Measurements from ENCODE around the gene MATCAP1. TPM values are rescaled to one million over a fixed set of nuclear protein-coding genes. Genes with fewer than 3 reads are reported as not detected.

Gene MATCAP1
- polyA plus RNA-seq, 1 donor (not counting 4 experiments of a cell fraction or from before 2014, with no cell fraction given), result 13.3 TPM

DNA sequence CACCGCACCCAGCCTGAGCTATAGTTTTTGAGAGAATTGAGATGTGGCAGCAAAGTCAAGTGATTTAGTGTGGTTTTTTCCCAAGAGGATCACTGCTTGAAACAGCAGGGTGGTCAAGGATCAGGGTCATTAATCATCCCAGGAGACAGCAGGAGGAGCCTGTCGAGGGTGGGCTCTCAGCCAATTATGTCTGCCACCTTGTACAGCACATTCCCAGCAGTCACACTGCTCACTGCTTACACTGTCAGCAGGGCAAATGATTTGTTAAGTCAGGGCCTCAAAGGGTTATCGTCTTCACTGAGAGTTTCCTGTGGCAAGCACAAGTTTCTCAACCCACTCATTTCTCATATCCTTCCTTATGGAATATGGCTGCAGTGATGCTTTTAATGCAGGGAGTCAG lies 46.2 kb downstream of the MATCAP1 start:
- Histone ChIP-seq H3K4me2 (ENCODE audit: control insufficient read depth, extremely low read depth, insufficient read depth, low read depth, low read length) (no peak overlapping the region), H3K9me1 (ENCODE audit: control insufficient read depth, extremely low read depth, insufficient read depth, low read length) (no peaks in the 10 kb centered on the region), H3K79me2 (ENCODE audit: control insufficient read depth, insufficient read depth, low read length) (no peaks in the 10 kb centered on the region), H4K20me1 (ENCODE audit: control insufficient read depth, extremely low read depth, insufficient read depth, low read length) (no peaks in the 10 kb centered on the region), H2AFZ (ENCODE audit: control insufficient read depth, low read length) (no peak overlapping the region), H3K27me3 (ENCODE audit: control insufficient read depth, extremely low read depth, insufficient read depth, low read length) (no peaks in the 10 kb centered on the region), H3K4me3 (ENCODE audit: control insufficient read depth in 2 of 3, extremely low read depth in 1 of 3, insufficient read depth in 2 of 3, low read depth in 1 of 3, low read length in 3 of 3) (no peak overlapping the region), H3K27ac (ENCODE audit: control insufficient read depth, insufficient read depth, low read length) (no peak overlapping the region), H3K36me3 (ENCODE audit: control insufficient read depth in 2 of 2, extremely low read depth in 1 of 2, insufficient read depth in 2 of 2, low read length in 2 of 2) (peaks cover 20 to 36% of the 10 kb centered on the region in 2 experiments), H3K4me1 (ENCODE audit: control insufficient read depth, extremely low read depth, insufficient read depth, low read length) (no peaks in the 10 kb centered on the region), H3K9me3 (ENCODE audit: control insufficient read depth, low read depth, low read length) (no peaks in the 10 kb centered on the region), H3K9ac (ENCODE audit: control insufficient read depth, extremely low read depth, insufficient read depth, low read length) (no peak overlapping the region)
- dilution Hi-C loops (cut with MboI; ENCODE audit: extremely low pct_ligation_motif_present, low sequenced_read_pairs), result no loop called here
- TF ChIP-seq, protein P1, sequence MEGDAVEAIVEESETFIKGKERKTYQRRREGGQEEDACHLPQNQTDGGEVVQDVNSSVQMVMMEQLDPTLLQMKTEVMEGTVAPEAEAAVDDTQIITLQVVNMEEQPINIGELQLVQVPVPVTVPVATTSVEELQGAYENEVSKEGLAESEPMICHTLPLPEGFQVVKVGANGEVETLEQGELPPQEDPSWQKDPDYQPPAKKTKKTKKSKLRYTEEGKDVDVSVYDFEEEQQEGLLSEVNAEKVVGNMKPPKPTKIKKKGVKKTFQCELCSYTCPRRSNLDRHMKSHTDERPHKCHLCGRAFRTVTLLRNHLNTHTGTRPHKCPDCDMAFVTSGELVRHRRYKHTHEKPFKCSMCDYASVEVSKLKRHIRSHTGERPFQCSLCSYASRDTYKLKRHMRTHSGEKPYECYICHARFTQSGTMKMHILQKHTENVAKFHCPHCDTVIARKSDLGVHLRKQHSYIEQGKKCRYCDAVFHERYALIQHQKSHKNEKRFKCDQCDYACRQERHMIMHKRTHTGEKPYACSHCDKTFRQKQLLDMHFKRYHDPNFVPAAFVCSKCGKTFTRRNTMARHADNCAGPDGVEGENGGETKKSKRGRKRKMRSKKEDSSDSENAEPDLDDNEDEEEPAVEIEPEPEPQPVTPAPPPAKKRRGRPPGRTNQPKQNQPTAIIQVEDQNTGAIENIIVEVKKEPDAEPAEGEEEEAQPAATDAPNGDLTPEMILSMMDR (optimal IDR thresholded peaks at IDR 0.05 in 1 of 3, IDR thresholded peaks at IDR 0.05 in 1 of 3, conservative IDR thresholded peaks at IDR 0.05 in 1 of 3; ENCODE audit: extremely low read depth in 1 of 3, insufficient read depth in 2 of 3, low read length in 3 of 3), result no peak
- no peak for TF ChIP-seq EZH2 (IDR thresholded peaks at IDR 0.05; ENCODE audit: low read length)
- FAIRE-seq (no peak), DNase-seq (ENCODE audit: low read depth, low spot score) (no peak)

GRCh38 chr16:67129422-67129821 lies 54.3 kb downstream of the MATCAP1 start:
- no peaks in the 10 kb centered on the region for H3K9me1 ChIP-seq (ENCODE audit: control insufficient read depth, extremely low read depth, insufficient read depth, low read length)
- no peak for FAIRE-seq
- no peaks in the 10 kb centered on the region for H3K79me2 ChIP-seq (ENCODE audit: control insufficient read depth, insufficient read depth, low read length)
- no peaks in the 10 kb centered on the region for H3K27me3 ChIP-seq (ENCODE audit: control insufficient read depth, extremely low read depth, insufficient read depth, low read length)
- no peaks in the 10 kb centered on the region for H4K20me1 ChIP-seq (ENCODE audit: control insufficient read depth, extremely low read depth, insufficient read depth, low read length)
- H3K9ac ChIP-seq (ENCODE audit: control insufficient read depth, extremely low read depth, insufficient read depth, low read length), result no peak overlapping the region
- dilution Hi-C loops (cut with MboI; ENCODE audit: extremely low pct_ligation_motif_present, low sequenced_read_pairs), result no loop called here
- H2AFZ ChIP-seq (ENCODE audit: control insufficient read depth, low read length), result no peak overlapping the region
- H3K4me3 ChIP-seq (ENCODE audit: control insufficient read depth in 2 of 3, extremely low read depth in 1 of 3, insufficient read depth in 2 of 3, low read depth in 1 of 3, low read length in 3 of 3), result no peak overlapping the region
- TF ChIP-seq, protein P1 (optimal IDR thresholded peaks at IDR 0.05 in 1 of 3, IDR thresholded peaks at IDR 0.05 in 1 of 3, conservative IDR thresholded peaks at IDR 0.05 in 1 of 3; ENCODE audit: extremely low read depth in 1 of 3, insufficient read depth in 2 of 3, low read length in 3 of 3), result no peak
- TF ChIP-seq EZH2 (IDR thresholded peaks at IDR 0.05; ENCODE audit: low read length), result no peak
- no peaks in the 10 kb centered on the region for H3K9me3 ChIP-seq (ENCODE audit: control insufficient read depth, low read depth, low read length)
- DNase-seq (ENCODE audit: low read depth, low spot score), result no peak
- H3K36me3 ChIP-seq (ENCODE audit: control insufficient read depth in 2 of 2, extremely low read depth in 1 of 2, insufficient read depth in 2 of 2, low read length in 2 of 2), result peaks cover 25 to 34% of the 10 kb centered on the region in 2 experiments
- no peak overlapping the region for H3K27ac ChIP-seq (ENCODE audit: control insufficient read depth, insufficient read depth, low read length)
- H3K4me1 ChIP-seq (ENCODE audit: control insufficient read depth, extremely low read depth, insufficient read depth, low read length), result no peaks in the 10 kb centered on the region
- no peak overlapping the region for H3K4me2 ChIP-seq (ENCODE audit: control insufficient read depth, extremely low read depth, insufficient read depth, low read depth, low read length)
